Measurements from ENCODE around the gene ERC2. TPM values are rescaled to one million over a fixed set of nuclear protein-coding genes. Genes with fewer than 3 reads are reported as not detected.

ERC2 gene
- total RNA-seq, 1 donor from 2014 or later: 1.5 TPM

GRCh38 chr3:55615694-55616295, 852.5 kb downstream of the ERC2 start:
- TF ChIP-seq, protein P1, sequence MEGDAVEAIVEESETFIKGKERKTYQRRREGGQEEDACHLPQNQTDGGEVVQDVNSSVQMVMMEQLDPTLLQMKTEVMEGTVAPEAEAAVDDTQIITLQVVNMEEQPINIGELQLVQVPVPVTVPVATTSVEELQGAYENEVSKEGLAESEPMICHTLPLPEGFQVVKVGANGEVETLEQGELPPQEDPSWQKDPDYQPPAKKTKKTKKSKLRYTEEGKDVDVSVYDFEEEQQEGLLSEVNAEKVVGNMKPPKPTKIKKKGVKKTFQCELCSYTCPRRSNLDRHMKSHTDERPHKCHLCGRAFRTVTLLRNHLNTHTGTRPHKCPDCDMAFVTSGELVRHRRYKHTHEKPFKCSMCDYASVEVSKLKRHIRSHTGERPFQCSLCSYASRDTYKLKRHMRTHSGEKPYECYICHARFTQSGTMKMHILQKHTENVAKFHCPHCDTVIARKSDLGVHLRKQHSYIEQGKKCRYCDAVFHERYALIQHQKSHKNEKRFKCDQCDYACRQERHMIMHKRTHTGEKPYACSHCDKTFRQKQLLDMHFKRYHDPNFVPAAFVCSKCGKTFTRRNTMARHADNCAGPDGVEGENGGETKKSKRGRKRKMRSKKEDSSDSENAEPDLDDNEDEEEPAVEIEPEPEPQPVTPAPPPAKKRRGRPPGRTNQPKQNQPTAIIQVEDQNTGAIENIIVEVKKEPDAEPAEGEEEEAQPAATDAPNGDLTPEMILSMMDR (IDR thresholded peaks at IDR 0.05): no peak
- ATAC-seq: peak in 1 of 2 donors; percentile 66
- DNase-seq: no peak
- intact Hi-C loops (cut with DNase I): no loop called here
- Histone ChIP-seq H3K4me1 (no peaks in the 10 kb centered on the region), H3K36me3 (no peaks in the 10 kb centered on the region), H3K9me3 (no peaks in the 10 kb centered on the region), H3K27me3 (ENCODE audit: low read depth) (no peaks in the 10 kb centered on the region), H3K27ac (no peak overlapping the region), H3K4me3 (no peak overlapping the region)

- Histone ChIP-seq H3K36me3 (no peaks in the 10 kb centered on the region), H3K4me1 (no peaks in the 10 kb centered on the region), H3K27ac (no peak overlapping the region), H3K9me3 (no peaks in the 10 kb centered on the region), H3K27me3 (ENCODE audit: low read depth) (no peaks in the 10 kb centered on the region), H3K4me3 (no peak overlapping the region)
- intact Hi-C loops (cut with DNase I): no loop called here
- TF ChIP-seq, protein P1 (IDR thresholded peaks at IDR 0.05): no peak
- no peak for DNase-seq
- ATAC-seq: no peak
Observed at GRCh38 chr3:55615039-55615693, 853.1 kb downstream of the ERC2 start.

- Histone ChIP-seq H3K27me3 (ENCODE audit: low read depth) (no peaks in the 10 kb centered on the region), H3K36me3 (no peaks in the 10 kb centered on the region), H3K9me3 (no peaks in the 10 kb centered on the region), H3K27ac (no peak overlapping the region), H3K4me1 (no peaks in the 10 kb centered on the region), H3K4me3 (no peak overlapping the region)
- TF ChIP-seq, protein P1 (IDR thresholded peaks at IDR 0.05): no peak
- intact Hi-C loops (cut with DNase I): no loop called here
- ATAC-seq (no peak), DNase-seq (no peak)
Observed at GRCh38 chr3:55611121-55611520, 857.1 kb downstream of the ERC2 start.

DNA sequence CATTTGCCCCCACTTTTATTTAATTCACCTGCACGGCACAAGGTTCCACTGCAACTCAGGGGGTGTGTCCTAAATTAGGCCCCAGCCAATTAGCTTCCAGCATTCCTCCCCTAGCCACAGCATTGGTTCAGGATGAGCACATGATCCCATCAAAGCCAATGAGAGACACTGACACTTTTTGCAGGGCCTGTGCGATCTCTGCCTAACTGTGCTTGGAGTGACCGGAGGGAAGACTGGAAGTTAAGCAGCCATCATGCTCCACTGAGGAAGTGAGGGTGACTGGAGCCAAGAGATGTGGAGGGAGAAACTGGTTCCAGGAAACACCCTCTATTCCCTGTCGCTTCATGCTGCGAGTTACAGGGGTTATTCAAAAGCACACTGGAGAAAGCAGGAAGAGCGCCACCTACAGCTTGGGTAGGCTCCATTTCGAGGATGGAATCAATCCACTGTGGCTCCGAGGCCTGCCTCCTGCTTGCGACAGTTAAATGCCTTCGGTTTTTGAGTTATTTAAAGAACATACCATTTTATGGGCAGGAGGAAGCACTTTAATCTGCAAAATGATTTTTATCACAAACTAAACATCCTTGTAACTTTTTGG, 858.9 kb downstream of the ERC2 start:
- Histone ChIP-seq H3K4me3 (no peak overlapping the region), H3K9me3 (no peaks in the 10 kb centered on the region), H3K27ac (no peak overlapping the region), H3K4me1 (no peaks in the 10 kb centered on the region), H3K27me3 (ENCODE audit: low read depth) (no peaks in the 10 kb centered on the region), H3K36me3 (no peaks in the 10 kb centered on the region)
- DNase-seq (no peak), ATAC-seq (no peak)
- intact Hi-C loops (cut with DNase I): no loop called here
- TF ChIP-seq, protein P1 (IDR thresholded peaks at IDR 0.05): no peak

DNA sequence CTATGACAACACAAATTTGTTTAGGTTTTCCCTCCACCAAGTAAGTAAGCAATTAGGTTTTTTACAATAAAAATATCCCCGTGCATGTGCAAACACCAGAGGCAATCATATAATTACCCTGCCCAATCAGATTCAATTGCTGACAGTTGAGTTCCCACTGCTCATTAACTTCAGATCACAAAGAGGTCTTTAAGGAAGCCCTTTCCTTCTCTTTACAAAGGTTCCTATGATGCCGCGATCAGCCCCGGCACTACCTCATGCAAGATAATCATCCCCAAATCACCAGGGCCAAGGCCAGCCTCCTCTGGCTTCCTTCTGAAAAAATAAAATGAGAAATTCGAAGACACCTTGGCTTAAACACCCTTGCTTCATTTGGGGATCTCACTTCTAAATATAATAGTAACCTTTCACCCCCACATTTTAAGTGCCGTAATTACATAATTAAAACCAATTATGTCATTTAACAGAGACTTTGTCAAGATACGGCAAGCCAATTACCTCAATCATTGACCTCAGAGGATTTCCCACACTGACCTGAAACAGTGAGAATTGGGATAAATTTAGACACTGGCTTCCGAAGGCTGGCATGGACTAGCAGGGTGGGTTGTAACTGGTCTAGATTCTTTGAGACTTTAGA, 859.8 kb downstream of the ERC2 start:
- no peaks in the 10 kb centered on the region for H3K4me1 ChIP-seq
- no peaks in the 10 kb centered on the region for H3K36me3 ChIP-seq
- TF ChIP-seq, protein P1 (IDR thresholded peaks at IDR 0.05): no peak
- no peaks in the 10 kb centered on the region for H3K9me3 ChIP-seq
- no peak for ATAC-seq
- H3K27me3 ChIP-seq (ENCODE audit: low read depth): no peaks in the 10 kb centered on the region
- DNase-seq: no peak
- no peak overlapping the region for H3K27ac ChIP-seq
- intact Hi-C loops (cut with DNase I): no loop called here
- no peak overlapping the region for H3K4me3 ChIP-seq

Measured in lower lobe of right lung (tissue), 2 donors.